RCC 7860 (cell line): Measurements from ENCODE around the gene ACVR2B.
A peak's percentile ranks its signal among the peaks of the same experiment; 100 is the strongest.

Experiments
- DNase-seq: peaks from one replicate; pipeline ENCODE4 v3.0.0-alpha.2; 2015; ENCODE audit warnings: low spot score
- FAIRE-seq: peaks from 2 replicates; lab custom pipeline; 2012; peaks lifted over from hg19 to GRCh38; lab: Jason Lieb, UNC

Gene ACVR2B

GRCh38 chr3:38480930-38481329, 27.2 kb downstream of the ACVR2B start:
- DNase-seq = no peak
- FAIRE-seq = no peak

- no peak for DNase-seq
- no peak for FAIRE-seq
Observed at GRCh38 chr3:38482951-38483350, 29.3 kb downstream of the ACVR2B start.

DNA sequence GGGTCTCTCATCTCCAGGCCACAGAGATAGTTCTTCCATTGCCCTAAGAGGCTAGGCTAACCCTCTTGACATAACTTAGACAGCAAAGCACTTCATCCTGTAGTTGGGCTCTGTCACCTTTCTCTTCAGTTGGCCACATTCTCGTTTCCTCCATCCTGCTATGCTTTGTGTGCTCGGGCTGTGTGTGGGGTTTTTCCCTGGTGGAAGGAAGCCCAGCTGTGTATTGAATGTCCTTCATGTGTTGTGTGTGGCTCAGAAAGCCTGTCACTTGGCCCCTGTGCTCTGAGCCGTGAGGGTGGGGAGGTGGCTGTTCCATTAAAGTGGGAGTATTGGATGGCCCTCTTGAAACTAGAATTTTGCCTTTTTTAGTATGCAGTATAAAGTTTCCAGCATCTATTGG, 33.6 kb downstream of the ACVR2B start:
- DNase-seq (no peak), FAIRE-seq (no peak)

GRCh38 chr3:38488949-38489348, 35.3 kb downstream of the ACVR2B start:
- DNase-seq (no peak), FAIRE-seq (no peak)

GRCh38 chr3:38489766-38490165, 36.1 kb downstream of the ACVR2B start:
- FAIRE-seq = no peak
- no peak for DNase-seq

DNA sequence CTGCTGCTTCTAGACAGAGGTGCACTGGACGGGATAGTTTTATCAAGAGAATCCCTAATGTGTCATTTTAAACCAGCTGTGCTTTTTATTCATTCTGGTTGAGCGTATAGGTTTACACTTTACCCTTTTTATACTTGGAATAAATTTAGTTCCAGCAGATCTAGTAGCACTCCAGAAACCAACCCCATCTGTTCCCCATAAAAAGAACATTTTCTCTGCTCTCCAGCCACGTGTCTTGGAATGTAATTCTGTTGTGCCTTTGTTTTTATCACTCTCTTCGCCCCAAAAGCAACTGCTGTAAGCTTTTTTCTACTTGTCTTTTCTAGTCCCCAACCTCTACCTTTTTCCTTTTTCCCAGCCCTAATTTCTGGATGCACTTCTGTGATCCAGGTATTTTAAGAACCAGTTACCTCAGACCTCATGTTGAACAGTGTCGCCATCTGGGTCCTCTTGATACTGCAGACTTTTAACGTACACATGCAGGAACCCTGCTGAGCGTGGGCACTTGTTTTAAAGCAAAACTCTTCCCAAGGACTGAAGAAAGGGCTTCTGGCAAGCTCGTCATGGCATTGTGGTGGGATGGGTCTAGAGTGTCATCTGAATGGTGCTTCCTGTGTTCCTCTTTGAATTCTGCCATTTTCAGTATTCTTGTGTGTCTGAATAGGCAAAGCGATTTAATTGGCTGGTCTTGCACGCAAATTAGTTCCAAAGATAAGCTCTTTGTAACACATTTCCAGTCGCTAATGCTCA, 36.8 kb downstream of the ACVR2B start:
- DNase-seq = no peak
- FAIRE-seq = no peak

DNA sequence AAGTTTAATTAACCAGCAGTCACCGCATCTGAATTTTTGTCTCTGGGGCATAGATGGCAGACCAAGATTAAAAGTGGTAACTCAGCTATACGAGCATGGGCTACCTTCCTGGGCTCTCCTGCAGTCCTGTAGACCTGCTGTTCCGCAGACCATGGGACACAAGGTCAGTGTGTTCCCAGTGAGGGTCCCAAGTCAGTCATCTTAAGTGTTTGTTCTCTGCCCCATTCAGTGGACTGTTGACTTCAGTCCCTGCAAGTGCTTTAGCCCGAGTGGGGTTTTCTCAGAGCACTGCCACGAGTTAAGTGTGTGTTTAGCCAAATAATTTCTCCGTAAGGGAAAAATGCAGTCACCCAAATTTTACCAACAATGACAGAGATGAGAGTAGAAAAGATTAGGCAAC, 37.5 kb downstream of the ACVR2B start:
- DNase-seq (no peak), FAIRE-seq (no peak)

DNA sequence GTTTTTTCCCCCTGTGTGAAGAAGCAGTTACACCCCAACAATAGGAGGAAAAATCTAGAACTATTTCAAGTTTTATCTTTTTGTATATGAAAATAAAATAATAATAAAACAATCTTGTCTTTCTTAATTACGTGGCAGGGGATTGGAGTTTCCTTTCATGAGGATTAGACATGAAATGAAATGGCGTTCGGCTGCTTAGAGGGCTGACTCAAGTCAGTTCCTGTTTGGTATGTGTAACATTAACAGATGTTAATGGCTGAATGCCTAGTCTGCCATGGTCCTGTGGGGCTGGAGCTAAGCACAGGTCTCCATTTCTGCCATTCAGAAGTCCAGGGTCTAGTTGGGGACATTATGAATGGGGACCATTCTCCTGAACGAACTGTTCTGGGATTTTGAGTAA, 39.3 kb downstream of the ACVR2B start:
- no peak for FAIRE-seq

DNA sequence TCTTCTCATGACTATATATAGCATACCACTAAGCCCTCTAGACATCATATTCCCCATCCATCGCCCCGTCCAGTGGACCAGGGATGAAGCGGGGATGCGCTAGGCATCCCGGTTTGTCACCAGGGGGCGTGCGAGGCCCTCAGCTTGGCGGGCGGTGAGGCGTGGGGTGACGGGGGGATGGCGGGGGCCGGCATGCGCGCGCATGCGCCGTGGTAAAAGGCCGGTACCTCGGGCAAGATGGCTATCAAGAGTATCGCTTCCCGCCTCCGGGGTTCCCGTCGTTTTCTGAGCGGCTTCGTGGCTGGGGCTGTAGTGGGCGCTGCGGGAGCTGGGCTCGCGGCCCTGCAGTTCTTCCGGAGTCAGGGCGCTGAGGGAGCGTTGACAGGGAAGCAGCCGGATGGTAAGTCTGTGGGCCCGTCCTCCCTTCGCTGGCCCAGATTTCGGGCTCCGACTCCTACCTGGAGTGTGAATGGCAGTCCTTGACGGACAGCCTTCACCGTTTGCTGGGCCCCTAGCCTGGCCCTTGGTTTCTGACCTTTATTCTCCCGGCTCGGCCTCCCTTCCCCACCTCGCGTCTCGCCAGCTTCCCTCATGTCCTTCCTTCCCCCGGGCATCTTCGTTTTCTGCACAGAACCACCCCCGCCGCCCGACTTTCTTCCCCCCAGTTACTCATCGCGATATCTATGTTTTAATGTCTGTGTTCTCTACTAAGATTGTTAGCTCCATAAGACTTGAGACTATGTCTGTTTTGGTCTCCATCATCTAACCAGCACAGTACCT, 42.6 kb downstream of the ACVR2B start, which contains the start of gene EXOG:
EXOG (plus strand) TSS at position 210 of the 780 bp plus-strand sequence; CDS start at position 238, 28 bp downstream.
- peak; percentile 74 for DNase-seq
- FAIRE-seq = no peak

More for the DNA sequence above, 39.3 kb downstream of the ACVR2B start:
- no peak for DNase-seq

- DNase-seq = no peak
- no peak for FAIRE-seq
Observed at GRCh38 chr3:38497031-38497430, 43.3 kb downstream of the ACVR2B start.

DNA sequence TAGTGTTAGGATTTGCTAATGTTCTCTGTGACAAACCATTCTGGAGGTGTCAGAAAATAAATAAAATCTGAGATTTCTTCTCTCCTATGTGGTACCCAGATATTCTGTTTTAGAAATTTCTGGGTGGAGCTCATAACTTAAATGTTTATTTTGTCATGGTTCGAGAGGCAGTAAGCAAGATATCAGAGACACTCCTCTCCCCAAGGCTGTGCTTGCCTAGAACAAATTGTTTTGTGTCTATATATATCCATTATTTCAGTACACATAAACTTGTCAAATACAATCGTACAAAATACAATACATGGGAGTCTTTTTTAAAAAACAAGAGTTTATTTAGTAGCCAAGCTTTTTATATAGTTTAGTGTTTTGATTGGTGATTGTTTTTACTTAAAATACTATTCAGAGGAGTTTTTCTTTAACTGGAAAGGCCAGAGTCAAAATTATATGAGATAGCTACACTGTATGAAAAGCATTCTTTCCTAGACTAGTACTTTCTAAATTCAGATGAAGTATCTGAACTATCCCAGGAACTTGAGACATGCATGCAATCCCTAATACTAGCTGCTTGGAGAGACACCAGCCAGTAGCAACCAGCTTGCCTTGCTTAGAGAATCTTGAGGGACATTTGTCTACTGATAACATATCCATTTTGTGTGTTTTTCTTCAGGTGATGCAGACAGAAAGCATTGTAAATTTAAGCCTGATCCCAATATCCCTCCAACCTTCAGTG, 47.2 kb downstream of the ACVR2B start:
- DNase-seq (no peak), FAIRE-seq (no peak)

- DNase-seq (no peak), FAIRE-seq (no peak)
Observed at GRCh38 chr3:38507120-38507519, 53.4 kb downstream of the ACVR2B start.

- no peak for DNase-seq
- FAIRE-seq = no peak
Observed at GRCh38 chr3:38509732-38510131, 56.0 kb downstream of the ACVR2B start.

- no peak for FAIRE-seq
Observed at GRCh38 chr3:38510631-38511030, 56.9 kb downstream of the ACVR2B start.

GRCh38 chr3:38511546-38511945, 57.9 kb downstream of the ACVR2B start:
- DNase-seq (no peak), FAIRE-seq (no peak)

More at GRCh38 chr3:38510631-38511030, 56.9 kb downstream of the ACVR2B start:
- no peak for DNase-seq

- DNase-seq = no peak
- no peak for FAIRE-seq
Observed at GRCh38 chr3:38515367-38515766, 61.7 kb downstream of the ACVR2B start.

- DNase-seq = no peak
- no peak for FAIRE-seq
Observed at GRCh38 chr3:38516669-38517068, 63.0 kb downstream of the ACVR2B start.

DNA sequence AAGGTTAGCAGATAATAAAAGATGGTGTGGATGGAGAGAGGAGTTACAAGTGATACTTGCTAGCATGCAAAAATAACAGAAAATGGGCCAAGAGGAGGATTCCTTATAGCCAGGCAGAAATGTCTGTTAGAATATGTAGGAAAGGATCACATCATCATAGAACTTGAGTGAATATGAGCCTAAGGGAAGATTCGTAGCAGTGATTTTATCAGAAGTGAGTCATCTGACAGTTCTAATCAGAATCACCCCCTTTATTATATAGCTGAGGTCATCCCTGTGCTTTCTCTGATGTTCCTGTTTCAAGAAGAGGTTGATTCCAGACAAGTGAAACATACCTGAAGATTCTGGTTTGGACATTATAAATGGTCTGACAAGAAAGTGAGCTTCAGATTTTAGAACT, 65.3 kb downstream of the ACVR2B start:
- FAIRE-seq (no peak), DNase-seq (no peak)

DNA sequence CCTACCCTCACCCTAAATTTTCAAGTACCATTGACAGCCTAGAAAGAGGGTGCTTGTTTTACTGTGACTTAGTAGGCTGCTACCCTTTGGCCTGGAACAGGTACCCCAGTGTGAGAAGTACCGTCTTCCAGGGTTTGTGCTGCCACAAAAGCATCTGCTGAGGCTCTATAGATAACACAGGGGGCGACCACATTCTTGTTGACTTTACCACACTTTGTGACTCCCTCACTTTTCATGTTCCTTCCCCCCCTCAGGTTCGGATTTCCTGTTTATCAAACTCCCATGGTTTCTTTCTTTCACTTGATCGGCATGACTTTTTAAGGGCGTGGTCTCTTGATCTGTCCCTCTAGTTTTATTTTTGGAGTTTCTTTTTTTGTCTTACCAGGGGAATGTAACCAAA, 66.0 kb downstream of the ACVR2B start:
- DNase-seq = no peak
- no peak for FAIRE-seq

DNA sequence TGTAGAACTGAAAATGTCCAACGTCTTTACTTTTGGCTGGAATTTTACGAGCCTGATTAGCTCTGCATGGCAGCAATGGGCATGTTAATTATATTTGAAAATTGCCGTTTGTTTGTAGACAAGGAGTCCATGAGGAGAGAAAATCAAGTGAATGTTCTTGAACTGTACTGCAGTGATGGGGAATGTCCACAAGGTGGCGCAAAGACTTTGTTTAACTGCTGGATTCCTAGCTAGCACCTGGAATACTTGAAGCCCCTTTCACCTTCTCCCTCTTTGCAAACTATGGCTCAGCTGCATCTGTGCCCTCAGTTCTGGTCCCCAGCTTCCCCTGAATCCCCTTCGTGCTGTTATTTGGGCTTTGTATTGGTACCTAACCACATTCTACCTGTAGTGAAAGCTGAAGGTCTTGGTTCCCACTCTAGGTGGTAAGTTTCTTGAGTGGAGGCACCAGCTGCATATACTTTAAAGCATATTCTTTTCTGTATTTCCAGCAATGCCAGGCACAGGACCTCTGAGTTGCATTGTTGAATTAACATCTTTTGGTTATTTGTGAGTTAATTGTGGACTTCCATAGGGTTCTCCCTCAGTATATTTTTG, 67.8 kb downstream of the ACVR2B start:
- FAIRE-seq (no peak), DNase-seq (peak; percentile 24)

- FAIRE-seq = no peak
Observed at GRCh38 chr3:38522002-38522401, 68.3 kb downstream of the ACVR2B start.

More at GRCh38 chr3:38522002-38522401, 68.3 kb downstream of the ACVR2B start:
- DNase-seq = no peak
